Cardiac fibroblast (primary cell): Measurements from ENCODE around the gene INAFM2.

Experiments used
- DNase-seq, 2 donors: peaks; one replicate each; pipeline versions ENCODE4 v3.0.0 to v3.0.0-alpha.2; 2010; ENCODE audit warnings: low read depth in 2 of 2
- H3K4me3 ChIP-seq, 2 donors: replicated peaks in 1 of 2; 1 replicate in 1 of 2; 2 replicates in 1 of 2; pipeline ENCODE4 v1.5.1; 2011; ENCODE audit warnings: low read depth in 2 of 2, low read length in 2 of 2, mild to moderate bottlenecking in 2 of 2, moderate library complexity in 1 of 2
- CTCF ChIP-seq: IDR thresholded peaks from one replicate; pipeline ENCODE4 v1.5.1; 2011; ENCODE audit warnings: low read depth, mild to moderate bottlenecking, low read length, inconsistent platforms

Gene INAFM2

GRCh38 chr15:40317580-40317979 is 5.9 kb upstream of the INAFM2 start:
- H3K4me3 ChIP-seq, result no peak overlapping the region
- DNase-seq, result no peak
- no peak for TF ChIP-seq CTCF

- no peak for TF ChIP-seq CTCF
- no peak overlapping the region for H3K4me3 ChIP-seq
- no peak for DNase-seq
These were observed 3.1 kb upstream of the INAFM2 start for GRCh38 chr15:40320409-40320808.

DNA sequence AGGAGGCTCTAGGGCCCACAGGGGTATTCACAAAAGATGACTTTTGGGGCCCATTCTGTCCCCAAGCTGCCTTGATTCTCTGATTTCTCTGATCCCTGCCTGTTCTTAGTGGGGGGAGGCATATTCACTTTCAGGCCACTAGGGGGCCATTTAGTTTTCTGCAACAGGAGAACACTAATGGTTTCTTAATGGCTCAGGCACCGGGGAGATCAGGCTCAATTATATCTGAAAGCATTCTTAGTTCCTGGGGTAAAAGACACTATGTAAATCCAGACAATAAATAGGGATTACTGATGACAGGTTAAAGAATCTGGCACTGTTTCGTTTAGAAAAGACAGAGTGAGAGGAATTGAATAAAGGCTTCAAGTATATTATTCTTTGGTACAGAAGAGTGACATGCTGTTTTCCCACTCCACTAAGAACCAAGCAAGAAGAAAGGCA is 2.5 kb upstream of the INAFM2 start:
- TF ChIP-seq CTCF, result peak; percentile 91
- H3K4me3 ChIP-seq, result no peak overlapping the region
- DNase-seq, result peak; percentile 76 to 82

- peak in 1 of 2 donors; percentile 49 for DNase-seq
- H3K4me3 ChIP-seq, result peak overlapping the region; percentile 19 to 77
- TF ChIP-seq CTCF, result no peak
These were observed 807 bp upstream of the INAFM2 start for GRCh38 chr15:40322531-40323238.

GRCh38 chr15:40323953-40324937 is 753 bp downstream of the INAFM2 start:
- TF ChIP-seq CTCF, result no peak
- H3K4me3 ChIP-seq, result peak overlapping the region; percentile 75 to 77
- no peak for DNase-seq

DNA sequence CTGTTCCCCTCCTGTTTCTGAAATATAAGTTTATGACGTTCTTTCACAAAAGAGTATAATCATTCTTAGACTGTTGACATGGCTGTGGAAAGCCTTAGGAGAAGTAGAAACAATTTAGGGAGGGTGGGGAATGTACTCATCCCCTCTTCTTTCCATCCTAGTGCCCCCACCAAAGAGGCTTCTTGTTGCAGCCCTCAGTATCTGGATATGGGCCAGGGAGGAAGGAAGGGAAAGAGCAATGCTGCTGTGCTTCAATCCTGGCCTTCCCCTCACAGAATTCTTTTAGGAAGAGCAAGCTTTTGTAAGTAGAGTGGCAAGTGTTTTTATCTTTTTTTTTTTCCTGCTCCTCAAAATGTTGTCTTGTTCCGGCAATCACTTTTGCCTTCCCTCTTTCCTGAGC is 1.7 kb downstream of the INAFM2 start:
- DNase-seq, result peak in 1 of 2 donors; percentile 58
- no peak for TF ChIP-seq CTCF
- peak overlapping the region; percentile 75 to 77 for H3K4me3 ChIP-seq
